C4-2B (cell line): Measurements from ENCODE around the gene MIEN1.

ENCODE experiments used
- CTCF ChIP-seq: fragments of 450-650 bp; conservative IDR thresholded peaks from 2 replicates; pipeline ENCODE4 v1.5.1; 2017; ENCODE audit warnings: mild to moderate bottlenecking
- ZFX ChIP-seq: fragments of 450-650 bp; IDR thresholded peaks from 2 replicates; pipeline ENCODE4 v1.6.1; 2017

GRCh38 chr17:39719563-39720355 is 10.6 kb downstream of the MIEN1 start:
- no peak for TF ChIP-seq CTCF
- no peak for TF ChIP-seq ZFX
